Upper lobe of left lung (tissue), 4 donors: ENCODE measurements around the gene STX8.

Experiments used
- CTCF ChIP-seq, 6 experiments: fragments of 450-650 bp in 4 of 6; fragments of 200-600 bp in 2 of 6; sonication (generic) in 2 of 6; IDR thresholded peaks; one replicate each; pipeline ENCODE4 v1.5.1; 2016 to 2019; ENCODE audit warnings: antibody characterized with exemption in 6 of 6
- EP300 ChIP-seq, 4 donors: sonication (generic); formaldehyde crosslinking; IDR thresholded peaks; one replicate each; pipeline ENCODE4 v1.5.1; 2017; ENCODE audit warnings: antibody characterized with exemption in 4 of 4, control low read depth in 2 of 4
- POLR2A ChIP-seq, 4 donors: fragments of 450-650 bp; IDR thresholded peaks; one replicate each; pipeline ENCODE4 v1.5.1; 2016 to 2017; ENCODE audit warnings: antibody characterized with exemption in 4 of 4, mild to moderate bottlenecking in 2 of 4
- POLR2AphosphoS5 ChIP-seq, 2 donors: sonication (generic); formaldehyde crosslinking; IDR thresholded peaks; one replicate each; pipeline ENCODE4 v1.5.1; 2017; ENCODE audit warnings: antibody characterized with exemption in 2 of 2

GRCh38 chr17:9205520-9206409 lies 369.9 kb downstream of the STX8 start:
- TF ChIP-seq CTCF (IDR thresholded peaks at IDR 0.05): no peak
- no peak for TF ChIP-seq POLR2A (IDR thresholded peaks at IDR 0.05)
- no peak for TF ChIP-seq EP300 (IDR thresholded peaks at IDR 0.05)
- TF ChIP-seq POLR2AphosphoS5 (IDR thresholded peaks at IDR 0.05): no peak
